Loucy (cell line): Measurements from ENCODE around the gene SCARB1.
"Not testable (repeated sequence)": the region's sequence is repeated elsewhere in the genome, so short reads cannot be mapped to it uniquely, and the experiment has no call there.

Experiments used
- H2AFZ ChIP-seq: fragments of 200-600 bp; sonication (generic); 2 replicates; pipeline ENCODE4 v1.6.0; 2016; ENCODE audit warnings: antibody characterized with exemption, mild to moderate bottlenecking, low read length, moderate library complexity
- H3F3A ChIP-seq: fragments of 200-600 bp; 2 replicates; pipeline ENCODE4 v1.6.0; 2016; ENCODE audit warnings: antibody characterized with exemption, low read depth, mild to moderate bottlenecking
- H3K27me3 ChIP-seq: fragments of 200-600 bp; sonication (generic); 2 replicates; pipeline ENCODE4 v1.6.1; 2014; ENCODE audit warnings: low read length, mild to moderate bottlenecking; ENCODE audit not compliant: insufficient read depth, poor library complexity, severe bottlenecking
- H3K36me3 ChIP-seq: fragments of 200-600 bp; sonication (generic); 2 replicates; pipeline ENCODE4 v1.6.1; 2016; ENCODE audit warnings: low read length; ENCODE audit not compliant: insufficient read depth
- H3K4me1 ChIP-seq: fragments of 200-600 bp; sonication (generic); 2 replicates; pipeline ENCODE4 v1.5.1; 2014; ENCODE audit warnings: low read length, mild to moderate bottlenecking; ENCODE audit not compliant: insufficient read depth, poor library complexity, severe bottlenecking
- H3K4me2 ChIP-seq: fragments of 200-600 bp; sonication (generic); 2 replicates; pipeline ENCODE4 v1.6.0; 2014; ENCODE audit warnings: antibody characterized with exemption, low read length, low read depth, mild to moderate bottlenecking; ENCODE audit not compliant: poor library complexity, severe bottlenecking
- H3K4me3 ChIP-seq: fragments of 200-600 bp; sonication (generic); 2 replicates; pipeline ENCODE4 v1.5.1; 2014; ENCODE audit warnings: low read length, mild to moderate bottlenecking, mixed read lengths; ENCODE audit not compliant: poor library complexity, severe bottlenecking
- H3K79me2 ChIP-seq: fragments of 200-600 bp; sonication (generic); 2 replicates; pipeline ENCODE4 v1.6.1; 2014; ENCODE audit warnings: low read length; ENCODE audit not compliant: insufficient read depth
- H3K9ac ChIP-seq: fragments of 200-600 bp; sonication (generic); 2 replicates; pipeline ENCODE4 v1.6.0; 2014; ENCODE audit warnings: mild to moderate bottlenecking, low read depth, low read length, moderate library complexity; ENCODE audit not compliant: poor library complexity, severe bottlenecking
- H3K9me2 ChIP-seq: fragments of 200-600 bp; sonication (generic); replicated peaks from 2 replicates; pipeline ENCODE4 v1.6.1; 2016; ENCODE audit warnings: low read depth, low read length, mixed read lengths
- H3K9me3 ChIP-seq: fragments of 200-600 bp; sonication (generic); 2 replicates; pipeline ENCODE4 v1.6.1; 2014; ENCODE audit warnings: mild to moderate bottlenecking, antibody characterized with exemption, low read length, low read depth; ENCODE audit not compliant: insufficient read depth
- H4K20me1 ChIP-seq: fragments of 200-600 bp; sonication (generic); 2 replicates; pipeline ENCODE4 v1.6.0; 2014; ENCODE audit warnings: antibody characterized with exemption, low read length, mild to moderate bottlenecking; ENCODE audit not compliant: insufficient read depth, poor library complexity, severe bottlenecking
- EZH2phosphoT487 ChIP-seq: fragments of 200-600 bp; IDR thresholded peaks from 2 replicates; pipeline ENCODE4 v1.6.1; 2018; ENCODE audit warnings: antibody characterized with exemption, mild to moderate bottlenecking, moderate library complexity, borderline replicate concordance
- TF ChIP-seq, protein P1 (sequence below): fragments of 200-600 bp; sonication (generic); conservative IDR thresholded peaks from 2 replicates; pipeline ENCODE4 v1.5.1; 2014; ENCODE audit warnings: mild to moderate bottlenecking, antibody characterized with exemption, low read length

The SCARB1 gene

GRCh38 chr12:124893792-124894516 lies 30.3 kb upstream of the SCARB1 start:
- Histone ChIP-seq H3K4me1 (peaks cover 4% of the 10 kb centered on the region), H3K36me3 (no peaks in the 10 kb centered on the region), H3K9me2 (no peaks in the 10 kb centered on the region), H3F3A (no peaks in the 10 kb centered on the region), H3K9ac (no peak overlapping the region), H3K27me3 (no peaks in the 10 kb centered on the region), H2AFZ (no peak overlapping the region), H3K79me2 (no peaks in the 10 kb centered on the region), H3K4me3 (no peak overlapping the region), H4K20me1 (no peaks in the 10 kb centered on the region), H3K9me3 (no peaks in the 10 kb centered on the region), H3K4me2 (no peak overlapping the region)
- TF ChIP-seq, protein P1, sequence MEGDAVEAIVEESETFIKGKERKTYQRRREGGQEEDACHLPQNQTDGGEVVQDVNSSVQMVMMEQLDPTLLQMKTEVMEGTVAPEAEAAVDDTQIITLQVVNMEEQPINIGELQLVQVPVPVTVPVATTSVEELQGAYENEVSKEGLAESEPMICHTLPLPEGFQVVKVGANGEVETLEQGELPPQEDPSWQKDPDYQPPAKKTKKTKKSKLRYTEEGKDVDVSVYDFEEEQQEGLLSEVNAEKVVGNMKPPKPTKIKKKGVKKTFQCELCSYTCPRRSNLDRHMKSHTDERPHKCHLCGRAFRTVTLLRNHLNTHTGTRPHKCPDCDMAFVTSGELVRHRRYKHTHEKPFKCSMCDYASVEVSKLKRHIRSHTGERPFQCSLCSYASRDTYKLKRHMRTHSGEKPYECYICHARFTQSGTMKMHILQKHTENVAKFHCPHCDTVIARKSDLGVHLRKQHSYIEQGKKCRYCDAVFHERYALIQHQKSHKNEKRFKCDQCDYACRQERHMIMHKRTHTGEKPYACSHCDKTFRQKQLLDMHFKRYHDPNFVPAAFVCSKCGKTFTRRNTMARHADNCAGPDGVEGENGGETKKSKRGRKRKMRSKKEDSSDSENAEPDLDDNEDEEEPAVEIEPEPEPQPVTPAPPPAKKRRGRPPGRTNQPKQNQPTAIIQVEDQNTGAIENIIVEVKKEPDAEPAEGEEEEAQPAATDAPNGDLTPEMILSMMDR = no peak
- no peak for TF ChIP-seq EZH2phosphoT487

- H3K79me2 ChIP-seq = no peaks in the 10 kb centered on the region
- H3K9me3 ChIP-seq = no peaks in the 10 kb centered on the region
- TF ChIP-seq, protein P1 = no peak
- TF ChIP-seq EZH2phosphoT487 = no peak
- no peak overlapping the region for H3K4me3 ChIP-seq
- no peak overlapping the region for H3K4me2 ChIP-seq
- no peaks in the 10 kb centered on the region for H3K9me2 ChIP-seq
- no peaks in the 10 kb centered on the region for H3F3A ChIP-seq
- no peaks in the 10 kb centered on the region for H3K27me3 ChIP-seq
- no peak overlapping the region for H3K9ac ChIP-seq
- no peaks in the 10 kb centered on the region for H3K4me1 ChIP-seq
- H4K20me1 ChIP-seq = no peaks in the 10 kb centered on the region
- no peaks in the 10 kb centered on the region for H3K36me3 ChIP-seq
- no peak overlapping the region for H2AFZ ChIP-seq
These were observed 24.6 kb upstream of the SCARB1 start for GRCh38 chr12:124888260-124888659.

DNA sequence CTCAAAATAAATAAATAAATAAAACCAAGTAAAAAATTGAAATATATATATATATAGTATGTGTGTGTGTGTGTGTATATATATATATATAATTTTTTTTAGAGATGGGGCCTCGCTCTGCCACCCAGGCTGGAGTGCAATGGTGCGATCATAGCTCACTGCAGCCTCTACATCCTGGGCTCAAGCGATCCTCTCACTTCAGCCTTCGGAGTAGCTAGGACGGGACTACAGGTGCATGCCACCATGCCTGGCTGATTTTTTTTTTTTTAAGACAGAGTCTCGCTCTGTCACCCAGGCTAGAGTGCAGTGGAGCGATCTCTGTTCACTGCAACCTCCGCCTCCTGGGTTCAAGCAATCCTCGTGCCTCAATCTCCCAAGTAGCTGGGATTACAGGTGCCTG lies 24.1 kb upstream of the SCARB1 start:
- H3K4me2 ChIP-seq, H3K36me3 ChIP-seq: not testable (repeated sequence)

More for the DNA sequence above, 24.1 kb upstream of the SCARB1 start:
- not testable (repeated sequence) for H3K4me1 ChIP-seq, H4K20me1 ChIP-seq, H3K79me2 ChIP-seq, H3K9ac ChIP-seq, H3F3A ChIP-seq, H3K9me3 ChIP-seq, H3K4me3 ChIP-seq, H2AFZ ChIP-seq, H3K27me3 ChIP-seq, H3K9me2 ChIP-seq
